ENCODE measurements around the gene INPP5A.

Gene INPP5A

GRCh38 chr10:132590752-132591121 is 53.1 kb downstream of the INPP5A start:
- Histone ChIP-seq H3K36me3 (ENCODE audit: control insufficient read depth in 1 of 2, insufficient read depth in 2 of 2, low read length in 2 of 2) (no peaks in the 10 kb centered on the region), H3K4me1 (ENCODE audit: control insufficient read depth in 1 of 2, insufficient read depth in 2 of 2, low read length in 2 of 2) (peaks cover 67 to 77% of the 10 kb centered on the region in 2 donors), H3K9ac (ENCODE audit: low read depth in 1 of 2, low read length in 2 of 2) (peak overlapping the region in 1 of 2 donors; percentile 14), H3K27ac (ENCODE audit: low read depth, low read length) (peak overlapping the region; percentile 36), H3K27me3 (ENCODE audit: control insufficient read depth in 1 of 2, insufficient read depth in 2 of 2, low read length in 2 of 2) (no peaks in the 10 kb centered on the region), H3K4me3 (ENCODE audit: low read depth in 1 of 2, low read length in 2 of 2) (peak overlapping the region; percentile 30 to 31), H3K9me3 (ENCODE audit: control insufficient read depth in 1 of 2, low read length in 2 of 2) (no peaks in the 10 kb centered on the region)

GRCh38 chr10:132591166-132591971 is 53.8 kb downstream of the INPP5A start:
- Histone ChIP-seq H3K9ac (ENCODE audit: low read depth in 1 of 2, low read length in 2 of 2) (peak overlapping the region in 1 of 2 donors; percentile 12), H3K4me3 (ENCODE audit: low read depth in 1 of 2, low read length in 2 of 2) (peak overlapping the region; percentile 30 to 42)

GRCh38 chr10:132592790-132593383 is 55.3 kb downstream of the INPP5A start:
- no peak overlapping the region for H3K9ac ChIP-seq (ENCODE audit: low read depth in 1 of 2, low read length in 2 of 2)
- no peaks in the 10 kb centered on the region for H3K9me3 ChIP-seq (ENCODE audit: control insufficient read depth in 1 of 2, low read length in 2 of 2)
- peak overlapping the region; percentile 8 to 45 for H3K4me3 ChIP-seq (ENCODE audit: low read depth in 1 of 2, low read length in 2 of 2)
- no peaks in the 10 kb centered on the region for H3K36me3 ChIP-seq (ENCODE audit: control insufficient read depth in 1 of 2, insufficient read depth in 2 of 2, low read length in 2 of 2)
- H3K4me1 ChIP-seq (ENCODE audit: control insufficient read depth in 1 of 2, insufficient read depth in 2 of 2, low read length in 2 of 2) = peaks cover 73 to 74% of the 10 kb centered on the region in 2 donors
- no peaks in the 10 kb centered on the region for H3K27me3 ChIP-seq (ENCODE audit: control insufficient read depth in 1 of 2, insufficient read depth in 2 of 2, low read length in 2 of 2)
- H3K27ac ChIP-seq (ENCODE audit: low read depth, low read length) = peak overlapping the region; percentile 62

More at GRCh38 chr10:132591166-132591971, 53.8 kb downstream of the INPP5A start:
- H3K4me1 ChIP-seq (ENCODE audit: control insufficient read depth in 1 of 2, insufficient read depth in 2 of 2, low read length in 2 of 2) = peaks cover 63 to 72% of the 10 kb centered on the region in 2 donors
- H3K27me3 ChIP-seq (ENCODE audit: control insufficient read depth in 1 of 2, insufficient read depth in 2 of 2, low read length in 2 of 2) = no peaks in the 10 kb centered on the region
- no peaks in the 10 kb centered on the region for H3K9me3 ChIP-seq (ENCODE audit: control insufficient read depth in 1 of 2, low read length in 2 of 2)
- no peaks in the 10 kb centered on the region for H3K36me3 ChIP-seq (ENCODE audit: control insufficient read depth in 1 of 2, insufficient read depth in 2 of 2, low read length in 2 of 2)
- no peak overlapping the region for H3K27ac ChIP-seq (ENCODE audit: low read depth, low read length)

- H3K27ac ChIP-seq (ENCODE audit: low read depth, low read length) = no peak overlapping the region
- H3K36me3 ChIP-seq (ENCODE audit: control insufficient read depth in 1 of 2, insufficient read depth in 2 of 2, low read length in 2 of 2) = no peaks in the 10 kb centered on the region
- no peak overlapping the region for H3K9ac ChIP-seq (ENCODE audit: low read depth in 1 of 2, low read length in 2 of 2)
- no peaks in the 10 kb centered on the region for H3K9me3 ChIP-seq (ENCODE audit: control insufficient read depth in 1 of 2, low read length in 2 of 2)
- peaks cover 73 to 75% of the 10 kb centered on the region in 2 donors for H3K4me1 ChIP-seq (ENCODE audit: control insufficient read depth in 1 of 2, insufficient read depth in 2 of 2, low read length in 2 of 2)
- H3K27me3 ChIP-seq (ENCODE audit: control insufficient read depth in 1 of 2, insufficient read depth in 2 of 2, low read length in 2 of 2) = no peaks in the 10 kb centered on the region
- H3K4me3 ChIP-seq (ENCODE audit: low read depth in 1 of 2, low read length in 2 of 2) = peak overlapping the region in 1 of 2 donors; percentile 45
These were observed 55.8 kb downstream of the INPP5A start for GRCh38 chr10:132593389-132593788.

DNA sequence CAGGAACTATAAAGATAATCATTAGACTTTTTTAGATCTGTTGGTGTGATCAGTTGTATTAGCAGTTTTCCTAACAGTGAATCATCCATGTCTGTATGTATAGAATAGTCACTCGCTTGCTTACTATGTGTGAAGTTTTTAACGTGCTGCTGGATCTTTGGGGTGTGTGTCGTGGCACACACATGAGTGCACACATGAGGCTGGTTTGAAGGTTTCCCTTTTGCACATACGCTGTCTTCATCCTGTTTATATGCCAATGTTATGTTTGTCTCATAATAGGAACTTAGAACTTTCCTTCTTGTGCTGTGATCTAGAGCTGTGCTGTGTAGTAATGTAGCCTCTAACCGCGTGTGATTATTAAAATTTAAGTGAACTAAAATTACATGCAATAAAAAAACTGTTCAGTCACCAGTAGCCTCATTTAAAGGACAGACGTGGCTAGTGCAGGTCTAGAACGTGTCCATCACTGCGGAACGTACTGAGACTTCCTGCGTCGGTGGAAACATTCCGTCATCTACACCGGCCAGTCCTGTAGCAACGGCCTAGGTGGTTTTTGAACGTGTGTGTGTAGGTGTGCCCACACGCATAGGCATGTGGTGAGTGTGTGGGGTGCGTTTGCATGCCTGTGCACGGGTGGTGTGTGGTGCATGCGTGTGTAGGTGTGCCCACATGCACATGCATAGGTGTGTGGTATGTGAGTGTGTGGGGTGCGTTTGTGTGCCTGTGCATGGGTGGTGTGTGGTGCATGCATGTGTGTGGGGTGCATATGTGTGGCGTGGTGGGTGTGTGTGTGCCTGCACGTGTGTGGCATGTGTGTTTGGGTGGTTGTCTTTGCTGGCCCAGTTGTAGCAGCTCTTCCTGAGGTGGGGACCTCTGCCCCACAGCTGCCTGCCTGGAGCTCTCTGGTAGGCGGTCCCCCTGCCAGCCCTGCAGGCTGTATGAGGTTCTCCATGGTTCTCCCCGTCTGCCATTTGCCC is 56.6 kb downstream of the INPP5A start:
- no peak overlapping the region for H3K27ac ChIP-seq (ENCODE audit: low read depth, low read length)
- H3K9ac ChIP-seq (ENCODE audit: low read depth in 1 of 2, low read length in 2 of 2) = no peak overlapping the region
- H3K36me3 ChIP-seq (ENCODE audit: control insufficient read depth in 1 of 2, insufficient read depth in 2 of 2, low read length in 2 of 2) = no peaks in the 10 kb centered on the region
- no peaks in the 10 kb centered on the region for H3K27me3 ChIP-seq (ENCODE audit: control insufficient read depth in 1 of 2, insufficient read depth in 2 of 2, low read length in 2 of 2)
- no peaks in the 10 kb centered on the region for H3K9me3 ChIP-seq (ENCODE audit: control insufficient read depth in 1 of 2, low read length in 2 of 2)
- H3K4me1 ChIP-seq (ENCODE audit: control insufficient read depth in 1 of 2, insufficient read depth in 2 of 2, low read length in 2 of 2) = peaks cover 66 to 68% of the 10 kb centered on the region in 2 donors
- H3K4me3 ChIP-seq (ENCODE audit: low read depth in 1 of 2, low read length in 2 of 2) = peak overlapping the region in 1 of 2 donors; percentile 45

- Histone ChIP-seq H3K27me3 (ENCODE audit: control insufficient read depth in 1 of 2, insufficient read depth in 2 of 2, low read length in 2 of 2) (no peaks in the 10 kb centered on the region), H3K27ac (ENCODE audit: low read depth, low read length) (no peak overlapping the region), H3K36me3 (ENCODE audit: control insufficient read depth in 1 of 2, insufficient read depth in 2 of 2, low read length in 2 of 2) (no peaks in the 10 kb centered on the region), H3K4me1 (ENCODE audit: control insufficient read depth in 1 of 2, insufficient read depth in 2 of 2, low read length in 2 of 2) (peaks cover 58 to 60% of the 10 kb centered on the region in 2 donors), H3K9me3 (ENCODE audit: control insufficient read depth in 1 of 2, low read length in 2 of 2) (no peaks in the 10 kb centered on the region), H3K9ac (ENCODE audit: low read depth in 1 of 2, low read length in 2 of 2) (no peak overlapping the region), H3K4me3 (ENCODE audit: low read depth in 1 of 2, low read length in 2 of 2) (no peak overlapping the region)
These were observed 57.4 kb downstream of the INPP5A start for GRCh38 chr10:132595021-132595420.

GRCh38 chr10:132595854-132596253 is 58.3 kb downstream of the INPP5A start:
- Histone ChIP-seq H3K4me1 (ENCODE audit: control insufficient read depth in 1 of 2, insufficient read depth in 2 of 2, low read length in 2 of 2) (peaks cover 50 to 52% of the 10 kb centered on the region in 2 donors), H3K36me3 (ENCODE audit: control insufficient read depth in 1 of 2, insufficient read depth in 2 of 2, low read length in 2 of 2) (no peaks in the 10 kb centered on the region), H3K27ac (ENCODE audit: low read depth, low read length) (no peak overlapping the region), H3K9ac (ENCODE audit: low read depth in 1 of 2, low read length in 2 of 2) (no peak overlapping the region), H3K9me3 (ENCODE audit: control insufficient read depth in 1 of 2, low read length in 2 of 2) (peaks cover 0 to 5% of the 10 kb centered on the region in 2 donors), H3K27me3 (ENCODE audit: control insufficient read depth in 1 of 2, insufficient read depth in 2 of 2, low read length in 2 of 2) (no peaks in the 10 kb centered on the region), H3K4me3 (ENCODE audit: low read depth in 1 of 2, low read length in 2 of 2) (no peak overlapping the region)

- peaks cover 0 to 8% of the 10 kb centered on the region in 2 donors for H3K9me3 ChIP-seq (ENCODE audit: control insufficient read depth in 1 of 2, low read length in 2 of 2)
- no peak overlapping the region for H3K27ac ChIP-seq (ENCODE audit: low read depth, low read length)
These were observed 59.2 kb downstream of the INPP5A start for GRCh38 chr10:132596742-132597279.

GRCh38 chr10:132597654-132598053 is 60.1 kb downstream of the INPP5A start:
- Histone ChIP-seq H3K4me3 (ENCODE audit: low read depth in 1 of 2, low read length in 2 of 2) (no peak overlapping the region), H3K9me3 (ENCODE audit: control insufficient read depth in 1 of 2, low read length in 2 of 2) (peaks cover 0 to 8% of the 10 kb centered on the region in 2 donors), H3K27ac (ENCODE audit: low read depth, low read length) (no peak overlapping the region), H3K4me1 (ENCODE audit: control insufficient read depth in 1 of 2, insufficient read depth in 2 of 2, low read length in 2 of 2) (peaks cover 36 to 39% of the 10 kb centered on the region in 2 donors), H3K9ac (ENCODE audit: low read depth in 1 of 2, low read length in 2 of 2) (no peak overlapping the region), H3K27me3 (ENCODE audit: control insufficient read depth in 1 of 2, insufficient read depth in 2 of 2, low read length in 2 of 2) (no peaks in the 10 kb centered on the region), H3K36me3 (ENCODE audit: control insufficient read depth in 1 of 2, insufficient read depth in 2 of 2, low read length in 2 of 2) (no peaks in the 10 kb centered on the region)

More at GRCh38 chr10:132596742-132597279, 59.2 kb downstream of the INPP5A start:
- H3K9ac ChIP-seq (ENCODE audit: low read depth in 1 of 2, low read length in 2 of 2) = no peak overlapping the region
- no peak overlapping the region for H3K4me3 ChIP-seq (ENCODE audit: low read depth in 1 of 2, low read length in 2 of 2)
- no peaks in the 10 kb centered on the region for H3K36me3 ChIP-seq (ENCODE audit: control insufficient read depth in 1 of 2, insufficient read depth in 2 of 2, low read length in 2 of 2)
- H3K4me1 ChIP-seq (ENCODE audit: control insufficient read depth in 1 of 2, insufficient read depth in 2 of 2, low read length in 2 of 2) = peaks cover 43 to 44% of the 10 kb centered on the region in 2 donors
- H3K27me3 ChIP-seq (ENCODE audit: control insufficient read depth in 1 of 2, insufficient read depth in 2 of 2, low read length in 2 of 2) = no peaks in the 10 kb centered on the region

All from duodenal mucosa (tissue), 2 donors.